ENCODE data around the gene TRIP13.

TRIP13 gene

GRCh38 chr5:948472-949274 lies 56.0 kb downstream of the TRIP13 start:
- in situ Hi-C loops (cut with HindIII; ENCODE audit: low sequenced_read_pairs): loop anchor here (25.0 kb wide), 2 partner anchors 214 to 364 kb away; no protein-coding TSS in a partner anchor

- in situ Hi-C loops (cut with HindIII; ENCODE audit: low sequenced_read_pairs): loop anchor here (25.0 kb wide), 2 partner anchors 213 to 363 kb away; no protein-coding TSS in a partner anchor
These were observed 56.5 kb downstream of the TRIP13 start for GRCh38 chr5:949275-949543.

DNA sequence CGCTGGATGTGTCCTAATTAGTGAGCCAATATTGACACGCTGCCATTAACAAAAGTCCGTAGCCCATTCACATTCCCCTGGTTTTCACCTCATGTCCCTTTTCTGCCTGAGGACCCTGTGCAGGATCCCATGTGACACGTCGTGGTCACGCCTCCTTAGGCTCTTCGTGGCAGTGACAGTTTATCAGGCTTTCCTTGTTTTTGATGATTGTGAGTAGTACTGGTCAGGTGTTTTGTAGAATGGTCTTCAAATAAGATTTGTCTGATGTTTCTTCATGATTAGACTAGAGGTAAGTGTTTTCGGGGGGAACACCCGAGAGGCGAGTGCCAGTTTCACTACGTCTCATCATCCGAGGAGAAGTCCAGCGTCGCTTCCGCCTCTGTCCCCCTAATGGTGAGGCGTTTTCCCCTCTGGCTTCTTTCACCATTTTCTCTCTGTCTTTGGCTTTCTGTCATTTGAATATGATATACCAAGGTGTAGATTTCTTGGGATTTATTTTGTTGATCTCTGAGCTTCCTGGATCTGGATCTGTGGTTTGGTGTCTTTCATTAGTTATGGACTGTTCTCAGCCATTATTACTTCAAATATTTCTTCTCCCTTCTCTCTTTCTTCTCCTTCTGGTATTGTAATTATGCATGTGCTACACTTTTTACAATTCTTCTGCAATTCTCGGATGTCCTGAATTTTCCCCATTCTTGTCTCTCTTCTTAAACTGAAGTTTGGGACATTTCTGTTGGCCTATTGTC lies 57.3 kb downstream of the TRIP13 start:
- in situ Hi-C loops (cut with HindIII; ENCODE audit: low sequenced_read_pairs): loop anchor here (25.0 kb wide), 2 partner anchors 212 to 362 kb away; no protein-coding TSS in a partner anchor

DNA sequence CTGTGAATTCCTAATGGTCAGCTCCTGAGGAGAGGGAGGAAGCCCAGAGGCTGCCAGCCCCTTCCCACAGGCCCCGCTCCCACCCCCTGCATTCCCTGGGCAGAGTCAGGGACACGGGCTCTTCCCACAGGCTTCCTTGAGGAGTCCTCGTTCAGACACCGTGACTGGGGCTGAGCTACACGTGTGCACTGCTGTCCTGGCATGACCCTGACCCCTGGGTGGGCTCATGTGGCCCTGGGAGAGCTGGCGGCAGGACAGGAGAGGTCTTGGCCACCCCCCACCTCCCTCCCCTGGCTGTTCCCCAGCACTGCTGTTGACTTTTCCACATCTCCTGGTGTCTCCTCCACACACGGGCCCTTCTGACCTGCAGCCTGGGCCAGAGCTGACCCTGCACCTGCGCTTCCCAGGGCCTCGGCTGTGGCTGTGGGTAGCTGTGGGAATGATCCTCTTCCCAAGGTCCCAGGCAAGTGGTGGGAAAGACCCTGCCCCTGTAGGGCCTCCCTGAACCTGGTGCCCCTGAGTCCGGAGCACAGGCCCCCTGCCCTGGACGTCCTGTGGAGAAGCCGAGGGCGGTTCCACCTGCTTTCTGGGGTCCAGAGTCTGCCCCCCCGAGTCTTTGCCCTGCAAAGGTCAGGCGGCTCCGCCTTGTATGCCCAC lies 59.4 kb downstream of the TRIP13 start:
- in situ Hi-C loops (cut with HindIII; ENCODE audit: low sequenced_read_pairs): no loop called here

DNA sequence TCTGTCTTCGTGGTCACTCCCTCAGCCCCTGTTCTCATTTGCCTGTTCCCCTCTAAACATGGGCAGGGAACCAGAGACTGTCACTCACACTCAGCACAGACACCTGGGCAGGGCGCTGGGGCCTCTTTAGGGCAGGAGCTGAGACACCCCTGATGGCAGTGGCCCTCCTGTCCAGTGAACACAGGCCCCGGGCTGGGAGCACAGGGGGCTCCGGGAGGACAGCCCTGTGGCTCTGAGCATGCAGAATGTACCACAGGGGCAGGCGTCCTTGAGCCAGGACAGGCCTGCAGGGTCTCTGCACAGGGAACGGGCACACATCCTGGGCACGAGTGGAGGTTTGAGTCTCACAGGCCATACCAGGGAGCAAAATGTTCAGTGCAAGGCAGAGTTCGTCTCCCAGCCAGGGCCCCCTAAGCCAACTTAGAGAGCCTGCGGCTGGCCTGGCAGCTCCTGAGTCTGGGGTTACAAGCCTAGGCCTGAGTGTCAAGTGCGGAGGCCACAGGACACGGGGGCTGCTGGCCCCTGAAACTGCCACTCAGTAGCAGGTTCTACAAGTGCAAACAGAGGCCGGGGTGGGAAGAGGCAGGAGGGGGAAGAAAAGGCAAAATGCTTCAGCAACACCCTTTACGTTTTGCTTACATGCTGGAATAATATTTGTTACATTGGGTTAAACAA lies 60.0 kb downstream of the TRIP13 start:
- in situ Hi-C loops (cut with HindIII; ENCODE audit: low sequenced_read_pairs): no loop called here

- in situ Hi-C loops (cut with HindIII; ENCODE audit: low sequenced_read_pairs): no loop called here
These were observed 61.1 kb downstream of the TRIP13 start for GRCh38 chr5:953535-954449.

DNA sequence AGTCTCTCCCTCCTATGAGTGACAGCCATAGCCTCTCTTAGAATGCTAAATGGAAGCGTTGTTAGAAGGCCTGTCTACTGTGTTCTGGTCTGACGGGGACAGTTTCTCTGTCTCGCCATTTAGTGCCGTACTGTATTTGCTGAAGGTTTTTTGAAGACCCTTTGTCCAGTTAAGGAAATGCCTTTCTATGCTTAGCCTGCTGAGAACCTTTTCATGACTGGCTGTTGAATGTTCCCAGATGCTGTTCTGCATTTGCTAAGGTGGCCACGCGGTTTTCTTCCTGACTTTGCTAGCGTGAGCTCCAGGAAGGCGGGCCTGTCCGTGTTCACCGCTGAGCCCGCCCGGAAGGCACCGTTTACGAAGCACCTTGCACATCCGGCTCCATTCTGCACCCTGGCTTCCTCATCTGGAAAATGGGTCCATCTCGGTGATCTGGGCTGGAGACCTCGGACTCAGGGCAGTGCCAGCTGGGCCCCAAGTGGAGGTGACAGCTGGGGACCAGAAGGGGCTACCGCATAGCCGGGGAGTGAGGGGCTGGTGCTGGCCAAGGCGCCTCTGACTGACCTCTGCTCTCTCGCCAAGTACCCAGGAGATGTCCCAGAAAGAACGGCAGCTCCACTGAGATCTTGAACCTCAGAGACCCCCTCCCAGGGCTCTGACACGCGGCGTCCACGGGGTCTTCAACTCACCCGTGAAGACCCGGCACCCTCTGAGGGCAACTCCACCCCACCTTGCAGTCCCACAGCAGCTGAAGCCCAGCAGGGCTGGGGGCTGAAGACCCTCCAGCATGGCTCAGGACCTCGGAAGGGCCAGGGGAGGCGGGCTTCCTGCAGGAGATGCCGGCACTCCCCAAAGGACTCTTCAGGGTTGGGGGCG lies 63.4 kb downstream of the TRIP13 start:
- in situ Hi-C loops (cut with HindIII; ENCODE audit: low sequenced_read_pairs): no loop called here

GRCh38 chr5:956941-957747 lies 64.5 kb downstream of the TRIP13 start:
- in situ Hi-C loops (cut with HindIII; ENCODE audit: low sequenced_read_pairs): no loop called here

DNA sequence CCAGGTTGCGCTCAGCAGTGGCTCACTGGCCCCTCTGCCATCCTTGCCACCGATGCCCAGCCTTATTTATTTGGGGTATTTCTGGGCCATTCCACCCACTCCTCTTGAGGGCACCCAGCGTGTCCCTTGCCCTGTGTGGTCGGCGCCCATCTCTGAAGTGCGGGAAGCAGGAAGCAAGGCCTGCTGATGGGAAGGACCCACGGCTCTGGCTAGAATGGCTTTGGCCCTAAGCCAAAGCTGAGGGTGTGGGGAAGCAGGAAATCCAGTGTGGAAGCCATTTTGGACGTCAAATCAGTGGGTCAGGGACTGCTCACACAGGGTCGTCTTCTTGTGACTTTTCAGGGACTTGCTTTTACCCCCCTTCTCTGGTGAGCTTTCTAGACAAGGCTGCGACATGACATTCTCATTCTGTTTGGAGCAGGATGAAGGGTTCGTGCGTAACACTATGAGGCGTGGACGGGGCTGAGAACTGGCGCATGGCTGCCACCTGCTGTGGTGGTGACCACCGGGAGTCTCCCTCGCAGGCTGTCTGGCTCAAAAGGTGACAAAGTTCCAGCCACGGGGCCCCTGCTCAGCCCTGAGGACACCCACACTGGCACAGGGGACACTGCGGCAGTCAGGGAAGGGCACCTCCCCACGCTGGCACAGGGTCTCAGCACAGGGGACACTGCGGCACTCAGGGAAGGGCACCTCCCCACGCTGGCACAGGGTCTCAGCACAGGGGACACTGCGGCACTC lies 65.2 kb downstream of the TRIP13 start:
- in situ Hi-C loops (cut with HindIII; ENCODE audit: low sequenced_read_pairs): no loop called here

DNA sequence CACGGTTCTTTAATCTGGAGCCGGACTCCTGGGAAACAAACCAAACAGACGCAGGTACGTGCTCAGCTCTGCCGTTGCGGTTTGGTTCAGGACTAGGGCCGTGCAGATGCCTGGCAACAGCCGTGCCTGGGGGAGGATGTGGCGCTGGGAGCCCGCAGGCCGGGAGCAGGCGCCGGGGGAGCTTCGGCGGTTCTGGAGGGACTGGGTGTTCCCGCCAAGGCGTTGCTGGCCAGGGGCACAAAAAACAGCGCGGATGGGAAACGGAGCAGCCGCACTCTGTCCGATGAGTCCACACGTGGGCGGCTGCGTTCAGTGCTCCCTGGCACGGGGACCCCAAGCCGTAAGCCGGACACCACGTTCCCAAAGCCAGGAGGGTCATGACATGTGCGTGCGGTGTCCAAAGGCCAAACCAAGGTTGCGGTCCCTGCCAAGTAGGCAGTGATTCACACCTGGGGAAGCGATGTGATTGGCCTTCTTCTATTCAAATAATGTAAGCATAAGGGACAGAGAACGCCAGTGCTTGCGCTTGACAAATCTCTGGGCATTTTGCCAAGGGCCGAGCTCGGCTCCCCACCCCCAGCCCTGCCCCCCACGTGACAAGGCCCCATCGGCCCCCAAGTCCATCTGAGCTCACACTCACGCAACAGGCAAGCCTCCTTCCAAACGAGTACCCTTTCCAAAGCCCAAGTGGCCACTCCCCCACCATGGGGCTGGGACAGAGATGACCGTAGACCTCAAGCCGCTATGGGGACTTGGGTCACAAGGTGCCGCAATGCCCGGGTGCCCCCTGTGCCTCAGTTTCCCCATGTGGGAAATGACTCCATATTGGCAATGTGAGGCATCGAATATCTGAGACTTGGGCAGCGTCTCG lies 66.3 kb downstream of the TRIP13 start:
- in situ Hi-C loops (cut with HindIII; ENCODE audit: low sequenced_read_pairs): no loop called here

DNA sequence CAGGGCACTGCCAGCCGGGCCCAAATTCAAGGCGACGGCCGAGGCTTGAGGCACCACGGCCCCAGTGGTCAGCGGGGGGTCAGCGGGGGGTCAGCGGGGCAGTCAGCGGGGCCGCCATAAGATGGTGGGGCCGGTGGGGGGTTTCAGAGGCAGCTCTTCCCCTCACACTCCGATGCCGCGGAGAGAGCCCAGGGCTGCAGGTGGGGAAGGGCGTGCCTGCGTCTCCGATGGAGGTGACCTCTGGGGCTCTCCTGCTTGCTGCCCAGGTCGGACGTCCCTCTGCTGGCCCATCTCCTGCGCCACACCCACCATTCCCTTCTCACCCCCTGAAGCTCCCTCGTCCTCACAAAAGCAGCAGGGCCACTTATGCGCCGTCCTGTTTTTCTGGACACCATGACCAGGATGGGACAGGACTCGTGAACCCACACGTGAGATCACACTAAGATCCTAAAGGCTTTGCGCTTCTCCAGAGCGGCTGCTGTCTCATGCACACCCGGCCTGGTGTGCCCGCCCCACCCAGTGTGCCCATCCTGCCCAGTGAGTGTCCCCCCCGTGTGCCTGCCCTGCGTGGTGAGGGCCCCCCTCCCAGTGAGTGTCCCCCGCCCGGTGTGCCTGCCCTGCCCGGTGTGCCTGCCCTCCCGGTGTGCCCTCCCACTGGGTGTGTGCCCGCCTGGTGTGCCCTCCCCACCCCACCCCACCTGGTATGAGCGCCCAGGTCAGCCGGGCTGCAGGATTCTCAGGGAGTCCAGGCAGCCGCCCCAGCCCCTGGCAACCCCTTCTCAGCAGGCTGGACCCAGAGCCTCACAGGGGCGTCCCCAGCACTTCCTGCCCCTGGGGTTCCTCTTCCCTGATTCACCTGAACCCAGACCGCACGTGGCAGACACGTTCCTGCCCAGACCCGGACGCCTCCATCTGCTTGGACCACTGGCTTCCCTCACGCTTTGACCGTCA lies 67.2 kb downstream of the TRIP13 start:
- in situ Hi-C loops (cut with HindIII; ENCODE audit: low sequenced_read_pairs): loop anchor here (10.0 kb wide), 2 partner anchors 85 to 245 kb away; partner anchors contain the start of gene SLC6A19

GRCh38 chr5:960551-960950 lies 67.9 kb downstream of the TRIP13 start:
- in situ Hi-C loops (cut with HindIII; ENCODE audit: low sequenced_read_pairs): loop anchor here (10.0 kb wide), 2 partner anchors 84 to 244 kb away; partner anchors contain the start of gene SLC6A19

DNA sequence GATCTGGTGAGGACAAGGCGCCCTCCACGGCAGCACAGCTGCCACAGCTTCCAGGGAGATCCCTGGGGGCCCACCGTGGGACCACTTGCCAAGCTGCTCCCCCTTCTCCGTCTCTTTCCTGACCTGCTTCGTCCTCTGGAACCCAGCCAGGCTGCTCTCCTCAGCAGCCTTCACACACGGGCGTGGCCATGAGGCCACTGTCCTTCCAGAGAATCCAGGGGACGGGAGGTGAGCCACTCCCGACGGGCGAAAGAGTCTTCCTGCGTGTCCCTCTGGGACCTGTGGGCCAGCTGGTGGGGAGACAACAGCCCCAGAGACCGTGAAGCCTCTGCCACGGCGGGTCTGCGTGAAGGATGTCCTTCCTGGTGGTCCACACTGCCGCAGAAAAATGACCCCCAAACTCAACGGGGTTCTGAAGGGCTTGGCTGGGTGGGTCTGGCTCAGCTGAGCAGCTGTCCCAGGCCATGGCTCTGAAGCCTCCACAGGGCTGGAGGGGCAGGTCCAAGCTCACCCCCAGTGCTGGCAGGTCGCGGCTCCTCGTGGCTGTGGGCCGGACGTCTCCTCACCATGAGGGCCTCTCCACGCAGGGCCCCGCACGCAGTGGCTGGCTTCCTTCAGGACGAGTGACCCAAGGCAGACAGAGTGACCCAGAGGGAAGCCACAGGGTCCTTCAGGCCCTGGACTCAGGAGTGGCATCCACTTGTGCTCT lies 68.5 kb downstream of the TRIP13 start:
- in situ Hi-C loops (cut with HindIII; ENCODE audit: low sequenced_read_pairs): loop anchor here (10.0 kb wide), 2 partner anchors 84 to 244 kb away; partner anchors contain the start of gene SLC6A19

GRCh38 chr5:961711-962240 lies 69.1 kb downstream of the TRIP13 start:
- in situ Hi-C loops (cut with HindIII; ENCODE audit: low sequenced_read_pairs): loop anchor here (10.0 kb wide), 2 partner anchors 83 to 243 kb away; partner anchors contain the start of gene SLC6A19

All from endothelial cell of hepatic sinusoid (primary cell).